GM12801 (cell line): ENCODE results near the gene NPAS3.

Experiments
- TF ChIP-seq, protein P1 (sequence below): IDR thresholded peaks from one replicate; pipeline ENCODE4 v1.5.1; 2011; ENCODE audit warnings: control low read depth; ENCODE audit not compliant: insufficient read length; ENCODE audit errors: extremely low read depth

Gene NPAS3

DNA sequence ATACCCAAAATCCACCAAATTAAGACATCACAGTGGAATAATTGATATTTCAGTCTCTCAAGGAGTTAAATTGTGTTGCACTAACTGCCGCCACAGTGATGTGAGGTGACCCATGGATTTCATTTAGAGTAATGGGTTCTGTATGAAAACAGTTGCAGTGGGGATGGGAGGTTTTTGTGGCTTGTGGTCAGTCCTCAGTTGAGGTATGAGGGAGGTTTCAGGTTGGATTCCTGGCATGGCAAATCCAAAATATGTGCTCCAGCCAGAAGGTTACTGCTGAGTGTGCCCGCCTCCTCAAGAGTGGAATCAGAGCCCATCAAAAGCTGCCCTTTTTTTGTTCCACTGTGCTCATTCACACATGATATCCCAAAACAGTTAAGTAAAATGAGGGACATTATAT is 525.1 kb downstream of the NPAS3 start:
- TF ChIP-seq, protein P1, sequence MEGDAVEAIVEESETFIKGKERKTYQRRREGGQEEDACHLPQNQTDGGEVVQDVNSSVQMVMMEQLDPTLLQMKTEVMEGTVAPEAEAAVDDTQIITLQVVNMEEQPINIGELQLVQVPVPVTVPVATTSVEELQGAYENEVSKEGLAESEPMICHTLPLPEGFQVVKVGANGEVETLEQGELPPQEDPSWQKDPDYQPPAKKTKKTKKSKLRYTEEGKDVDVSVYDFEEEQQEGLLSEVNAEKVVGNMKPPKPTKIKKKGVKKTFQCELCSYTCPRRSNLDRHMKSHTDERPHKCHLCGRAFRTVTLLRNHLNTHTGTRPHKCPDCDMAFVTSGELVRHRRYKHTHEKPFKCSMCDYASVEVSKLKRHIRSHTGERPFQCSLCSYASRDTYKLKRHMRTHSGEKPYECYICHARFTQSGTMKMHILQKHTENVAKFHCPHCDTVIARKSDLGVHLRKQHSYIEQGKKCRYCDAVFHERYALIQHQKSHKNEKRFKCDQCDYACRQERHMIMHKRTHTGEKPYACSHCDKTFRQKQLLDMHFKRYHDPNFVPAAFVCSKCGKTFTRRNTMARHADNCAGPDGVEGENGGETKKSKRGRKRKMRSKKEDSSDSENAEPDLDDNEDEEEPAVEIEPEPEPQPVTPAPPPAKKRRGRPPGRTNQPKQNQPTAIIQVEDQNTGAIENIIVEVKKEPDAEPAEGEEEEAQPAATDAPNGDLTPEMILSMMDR: no peak

DNA sequence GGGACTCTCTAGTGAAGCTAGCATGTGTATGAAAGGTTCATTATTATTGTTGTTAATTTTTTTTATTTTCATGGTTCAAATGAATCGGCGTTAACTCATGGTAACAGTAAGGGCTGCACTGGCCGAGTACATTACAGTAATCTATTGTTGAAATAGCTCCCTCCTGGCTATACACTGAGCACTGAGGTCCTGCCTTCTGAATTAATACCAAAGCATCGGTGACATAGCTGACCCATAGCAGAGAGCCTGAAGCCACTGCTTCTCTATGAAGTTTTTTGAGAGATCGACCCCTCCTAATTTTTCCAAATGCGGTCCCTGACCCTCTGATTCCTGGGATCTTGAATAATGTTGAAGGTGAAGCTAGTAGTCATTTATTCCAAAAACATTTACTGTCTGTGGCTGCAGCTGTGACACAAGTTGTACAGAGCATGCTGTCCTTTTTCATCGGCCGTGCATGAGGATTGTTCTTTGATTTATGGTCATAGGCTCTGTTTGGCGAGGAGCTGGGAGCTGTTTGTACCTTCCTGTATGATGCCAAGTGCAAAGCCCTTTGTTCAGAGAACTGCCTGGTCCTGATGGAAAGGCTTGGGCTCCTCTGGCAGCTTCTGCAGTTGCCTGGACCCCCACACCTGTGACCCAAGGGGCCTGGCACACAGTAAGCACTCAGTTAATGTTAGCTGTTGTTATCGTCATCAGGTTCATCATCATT is 525.7 kb downstream of the NPAS3 start:
- TF ChIP-seq, protein P1: no peak

DNA sequence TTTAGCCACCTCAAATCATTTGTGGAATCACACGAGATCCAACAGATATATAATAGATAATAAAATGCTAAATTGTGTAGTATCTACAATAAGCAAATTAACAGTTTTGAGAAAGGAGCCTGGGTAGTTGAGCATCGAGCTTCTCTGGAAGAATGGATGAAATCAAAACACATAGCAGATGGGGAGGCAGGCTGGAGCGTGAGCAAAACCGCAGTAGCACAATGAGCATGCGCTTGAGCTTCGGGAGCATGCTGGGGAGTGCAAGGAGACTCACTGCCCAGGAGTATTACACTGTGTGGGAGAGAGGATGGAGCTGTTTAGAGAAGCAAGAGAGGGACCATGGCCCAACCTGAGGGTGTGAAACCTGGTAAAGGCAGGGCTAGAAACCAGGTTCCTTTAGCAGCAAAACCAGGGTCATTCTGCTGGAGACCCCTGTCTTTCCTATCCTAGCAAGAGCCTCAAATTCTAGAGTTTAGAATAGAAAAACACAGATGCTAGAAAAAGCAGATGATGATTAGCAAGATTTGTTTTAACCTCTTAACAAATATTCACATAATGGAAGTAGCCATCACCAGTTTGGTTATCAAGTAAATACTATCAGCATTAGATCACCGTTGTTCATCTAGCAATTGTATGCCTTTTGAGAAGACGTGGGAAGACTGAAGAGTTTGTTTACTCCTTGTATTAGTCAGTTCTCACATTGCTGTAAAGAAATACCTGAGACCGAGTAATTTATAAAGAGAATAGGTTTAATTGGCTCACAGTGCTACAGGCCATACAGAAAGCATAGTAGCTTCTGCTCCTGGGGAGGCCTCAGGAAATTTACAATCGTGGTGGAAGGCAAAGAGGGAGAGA is 527.4 kb downstream of the NPAS3 start:
- TF ChIP-seq, protein P1: no peak

DNA sequence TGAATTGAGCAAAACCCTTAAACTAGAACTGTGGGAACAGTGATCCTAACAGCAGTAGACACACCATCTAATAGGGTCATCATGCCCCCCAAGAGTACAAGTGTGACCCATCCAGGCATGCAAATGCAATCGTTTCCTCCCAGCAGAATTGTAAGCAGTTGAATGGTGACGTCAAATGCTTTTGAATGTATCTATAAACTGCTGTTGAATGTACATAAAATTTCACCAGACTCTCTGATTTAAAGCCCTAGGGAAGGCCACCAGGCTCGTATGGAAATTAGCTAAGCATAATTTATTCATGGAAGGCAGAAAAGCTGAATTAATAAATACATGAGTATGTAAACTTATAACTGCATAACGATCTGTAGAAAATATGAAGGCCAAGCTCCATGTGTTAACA is 529.3 kb downstream of the NPAS3 start:
- TF ChIP-seq, protein P1: no peak

DNA sequence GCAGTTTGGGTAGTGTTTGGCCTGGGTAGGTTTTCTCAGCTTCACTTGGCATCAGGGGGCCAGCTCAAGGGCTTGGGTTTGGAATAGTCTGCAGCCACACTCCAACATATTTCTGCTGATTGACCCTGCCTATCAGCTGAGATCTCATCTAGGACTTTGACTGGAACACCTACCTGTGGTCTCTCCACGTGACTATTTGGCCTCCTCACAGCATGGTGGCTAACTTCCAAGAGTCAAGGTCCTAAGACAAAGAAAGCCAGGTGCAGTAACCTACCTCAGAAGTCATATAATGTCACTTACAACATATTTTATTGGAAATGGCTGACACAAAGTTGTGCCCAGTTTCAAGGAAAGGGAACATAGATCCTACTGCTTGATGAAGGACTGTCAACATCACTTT is 531.2 kb downstream of the NPAS3 start:
- TF ChIP-seq, protein P1: no peak

DNA sequence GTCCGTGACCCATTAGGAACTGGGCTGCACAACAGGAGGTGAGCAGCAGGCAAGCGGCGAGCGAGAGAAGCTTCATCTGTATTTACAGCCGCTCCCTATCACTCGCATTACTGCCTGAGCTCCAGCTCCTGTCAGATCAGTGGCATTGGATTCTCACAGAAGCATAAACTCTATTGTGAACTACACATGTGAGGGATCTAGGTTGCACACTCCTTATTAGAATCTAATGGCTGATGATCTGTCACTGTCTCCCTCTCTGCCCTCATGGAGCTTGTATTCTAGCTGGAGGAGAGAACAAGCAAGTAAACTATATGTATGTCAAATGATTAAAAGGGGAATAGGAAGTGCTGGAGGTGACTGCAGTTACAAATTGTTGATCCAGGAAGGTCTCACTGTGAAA is 533.1 kb downstream of the NPAS3 start:
- TF ChIP-seq, protein P1: no peak

DNA sequence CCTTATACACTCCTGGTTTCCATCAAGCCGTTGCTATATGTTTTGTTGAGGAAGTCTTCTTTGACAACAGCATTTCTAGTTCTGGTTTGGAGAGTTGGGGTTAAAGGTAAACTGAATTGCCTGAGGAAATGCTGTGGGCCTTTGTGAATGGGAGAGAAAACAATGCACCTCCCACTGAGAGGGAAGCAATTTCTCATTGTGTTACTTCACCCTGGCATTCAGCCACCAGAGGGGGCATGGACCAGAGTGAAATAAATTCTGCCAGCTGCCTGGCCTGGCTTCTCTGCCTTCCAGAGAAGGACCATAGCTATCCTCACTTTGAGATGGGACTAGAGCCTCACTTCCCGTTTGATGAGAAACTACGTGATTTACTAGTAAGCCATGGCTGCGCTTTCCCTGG is 536.9 kb downstream of the NPAS3 start:
- TF ChIP-seq, protein P1: no peak
